IMR-90 (cell line): ENCODE data around the gene SURF4. TPM values are rescaled to one million over a fixed set of nuclear protein-coding genes. Genes with fewer than 3 reads are reported as not detected.

Experiments used
- ATAC-seq: fragments of 200-7000 bp; cut with Tn5 transposase; 2 replicates; pipeline ENCODE4 v1.9.1; 2020; ENCODE audit warnings: low read depth, mild to moderate bottlenecking, moderate library complexity
- BruUV-seq: library from RNA; stranded (reverse); fragments of 400-500 nt; replicated peaks from 2 replicates; lab custom pipeline; 2021; lab: Mats Ljungman, UMichigan
- CTCF ChIA-PET: fragments of 300-600 bp; formaldehyde crosslinking; extraction: SDS; loops from one replicate; lab custom pipeline; 2021; ENCODE audit warnings: antibody characterized with exemption; lab: Yijun Ruan, JAX
- POLR2A ChIA-PET: fragments of 300-600 bp; sonication (Branson Sonifier 250); formaldehyde crosslinking; loops from one replicate; lab custom pipeline; 2022; ENCODE audit warnings: antibody characterized with exemption; ENCODE audit not compliant: unreplicated experiment; lab: Charles Lee
- DNase-seq: peaks from one replicate; pipeline ENCODE4 v3.0.0; 2013
- H2AFZ ChIP-seq: replicated peaks from 2 replicates; pipeline ENCODE3; 2013; ENCODE audit warnings: low read length, mild to moderate bottlenecking; ENCODE audit not compliant: poor library complexity
- H2AK5ac ChIP-seq: 2 replicates; pipeline ENCODE4 v1.6.1; 2013; ENCODE audit warnings: low read depth, low read length, inconsistent platforms
- H2AK9ac ChIP-seq: replicated peaks from 2 replicates; pipeline ENCODE3; 2013; ENCODE audit warnings: mild to moderate bottlenecking, low read depth, low read length, moderate library complexity; ENCODE audit not compliant: poor library complexity
- H2BK120ac ChIP-seq: 2 replicates; pipeline ENCODE4 v1.6.1; 2013; ENCODE audit warnings: low read depth, low read length, inconsistent platforms
- H2BK15ac ChIP-seq: 3 replicates; pipeline ENCODE4 v1.6.1; 2013; ENCODE audit warnings: low read depth, low read length, inconsistent platforms
- H2BK20ac ChIP-seq: 2 replicates; pipeline ENCODE4 v1.6.1; 2013; ENCODE audit warnings: low read depth, mild to moderate bottlenecking, inconsistent platforms, low read length, moderate library complexity
- H2BK5ac ChIP-seq: 2 replicates; pipeline ENCODE4 v1.6.1; 2013; ENCODE audit warnings: mild to moderate bottlenecking, low read depth, low read length, inconsistent platforms; ENCODE audit not compliant: poor library complexity, severe bottlenecking
- H3K14ac ChIP-seq: replicated peaks from 2 replicates; pipeline ENCODE4 v1.6.1; 2013; ENCODE audit warnings: low read depth, low read length, inconsistent platforms
- H3K18ac ChIP-seq: 2 replicates; pipeline ENCODE4 v1.6.1; 2013; ENCODE audit warnings: low read depth, low read length, control low read depth
- H3K23ac ChIP-seq: 2 replicates; pipeline ENCODE4 v1.6.1; 2013; ENCODE audit warnings: low read depth, low read length, inconsistent platforms
- H3K27ac ChIP-seq: 2 replicates; pipeline ENCODE4 v1.5.1; 2013; ENCODE audit warnings: mild to moderate bottlenecking, control low read depth, low read length; ENCODE audit not compliant: insufficient read depth
- H3K27me3 ChIP-seq: 2 replicates; pipeline ENCODE4 v1.6.1; 2013; ENCODE audit warnings: low read length; ENCODE audit not compliant: control insufficient read depth, insufficient read depth
- H3K36me3 ChIP-seq: 2 replicates; pipeline ENCODE4 v1.6.1; 2013; ENCODE audit warnings: low read length, mixed read lengths; ENCODE audit not compliant: control insufficient read depth, insufficient read depth
- H3K4ac ChIP-seq: 2 replicates; pipeline ENCODE4 v1.6.1; 2013; ENCODE audit warnings: low read depth, low read length, inconsistent platforms
- H3K4me1 ChIP-seq: 2 replicates; pipeline ENCODE4 v1.6.1; 2013; ENCODE audit warnings: low read length, mixed read lengths; ENCODE audit not compliant: control insufficient read depth, insufficient read depth
- H3K4me2 ChIP-seq: 2 replicates; pipeline ENCODE4 v1.6.1; 2013; ENCODE audit warnings: low read depth, mild to moderate bottlenecking, control low read depth, low read length, moderate library complexity
- H3K4me3 ChIP-seq: 2 replicates; pipeline ENCODE4 v1.5.1; 2013; ENCODE audit warnings: low read depth, mild to moderate bottlenecking, control low read depth, low read length, moderate library complexity; ENCODE audit not compliant: insufficient read depth
- H3K56ac ChIP-seq: 2 replicates; pipeline ENCODE4 v1.6.1; 2013; ENCODE audit warnings: low read length, inconsistent platforms; ENCODE audit not compliant: insufficient read depth; ENCODE audit errors: extremely low read depth
- H3K79me1 ChIP-seq, 2 experiments: 2 replicates each; pipeline ENCODE4 v1.6.1; 2013; ENCODE audit warnings: low read length in 2 of 2, inconsistent platforms in 1 of 2, low read depth in 1 of 2
- H3K9ac ChIP-seq: 2 replicates; pipeline ENCODE4 v1.6.1; 2013; ENCODE audit warnings: low read depth, low read length, control low read depth
- H3K9me1 ChIP-seq: 2 replicates; pipeline ENCODE4 v1.6.1; 2013; ENCODE audit warnings: low read length, inconsistent platforms; ENCODE audit not compliant: insufficient read depth
- H3K9me3 ChIP-seq: 2 replicates; pipeline ENCODE4 v1.6.1; 2013; ENCODE audit warnings: low read length; ENCODE audit not compliant: control insufficient read depth, insufficient read depth
- H4K20me1 ChIP-seq: 2 replicates; pipeline ENCODE4 v1.6.1; 2013; ENCODE audit warnings: low read length, inconsistent platforms; ENCODE audit not compliant: insufficient read depth
- H4K5ac ChIP-seq: 2 replicates; pipeline ENCODE4 v1.6.1; 2013; ENCODE audit warnings: mild to moderate bottlenecking, low read depth, low read length, control low read depth
- H4K8ac ChIP-seq, 2 experiments: 2 replicates each; pipeline ENCODE4 v1.6.1; 2013; ENCODE audit warnings: low read depth in 2 of 2, low read length in 2 of 2, control low read depth in 1 of 2, inconsistent platforms in 1 of 2
- H4K91ac ChIP-seq: 2 replicates; pipeline ENCODE4 v1.6.1; 2013; ENCODE audit warnings: low read depth, low read length, inconsistent platforms; ENCODE audit not compliant: insufficient read depth
- CEBPB ChIP-seq: IDR thresholded peaks from 2 replicates; pipeline ENCODE4 v1.6.1; 2012; ENCODE audit warnings: low read depth, low read length, improper control_type of control experiment
- FOS ChIP-seq: fragments of 150-350 bp; IDR thresholded peaks from 2 replicates; pipeline ENCODE4 v1.6.1; 2016; ENCODE audit warnings: low read depth, low read length
- POLR2A ChIP-seq: IDR thresholded peaks from 2 replicates; pipeline ENCODE4 v1.6.1; 2012; ENCODE audit warnings: mild to moderate bottlenecking, low read depth, low read length
- RAD21 ChIP-seq: IDR thresholded peaks from 2 replicates; pipeline ENCODE4 v1.6.1; 2012; ENCODE audit warnings: low read length, improper control_type of control experiment
- SMC3 ChIP-seq: fragments of 150-350 bp; IDR thresholded peaks from 2 replicates; pipeline ENCODE4 v1.6.1; 2016; ENCODE audit warnings: low read depth, mild to moderate bottlenecking, antibody characterized with exemption, low read length, moderate library complexity
- WGBS, 2 experiments: methylation state at CpG; one replicate each; pipeline versions ENCODE4 v1.1.5 to v1.1.7; 2013; ENCODE audit warnings: missing lambda C conversion rate in 2 of 2; ENCODE audit not compliant: insufficient read length in 1 of 2; ENCODE audit errors: extremely low coverage in 2 of 2; 5-methylcytosine and 5-hydroxymethylcytosine counted together
- dilution Hi-C: fragments of 300-500 bp; cut with HindIII; formaldehyde crosslinking; loops from one replicate; pipeline ENCODE4 v1.14.3; 2018; ENCODE audit warnings: low sequenced_read_pairs; ENCODE audit not compliant: unreplicated experiment
- in situ Hi-C: fragments of 300-500 bp; cut with MboI; formaldehyde crosslinking; loops from 3 replicates; pipeline ENCODE4 v1.14.3; 2019; ENCODE audit warnings: low sequenced_read_pairs, inconsistent platforms, mixed read lengths
- intact Hi-C: fragments of 100-400 bp; cut with micrococcal nuclease; formaldehyde crosslinking; loops from 2 replicates; pipeline ENCODE4 v1.10.0; 2022
- polyA plus RNA-seq, 3 experiments: library from polyadenylated mRNA; depleted of rRNA; stranded (reverse); fragments of >200 nt; gene quantifications; 2 replicates each; pipeline ENCODE4 v1.2.3, GENCODE V29; 2012; ENCODE audit warnings: low replicate concordance in 1 of 3
- total RNA-seq: library from RNA; depleted of rRNA; stranded (reverse); fragments of >200 nt; gene quantifications from 2 replicates; pipeline ENCODE4 v1.2.3, GENCODE V29; 2012
- TF ChIP-seq, protein P1 (sequence below): conservative IDR thresholded peaks from 2 replicates; pipeline ENCODE4 v1.5.1; 2012; ENCODE audit warnings: mild to moderate bottlenecking, low read depth, low read length, improper control_type of control experiment
- TF ChIP-seq, protein P2 (sequence below): fragments of 150-350 bp; IDR thresholded peaks from 2 replicates; pipeline ENCODE4 v1.6.1; 2017; ENCODE audit warnings: mild to moderate bottlenecking, antibody characterized with exemption, low read length, low read depth

The SURF4 gene
- total and polyA plus RNA-seq, 2 of the 4 experiments (the other 2 are of a cell fraction): 307 to 532 TPM

DNA sequence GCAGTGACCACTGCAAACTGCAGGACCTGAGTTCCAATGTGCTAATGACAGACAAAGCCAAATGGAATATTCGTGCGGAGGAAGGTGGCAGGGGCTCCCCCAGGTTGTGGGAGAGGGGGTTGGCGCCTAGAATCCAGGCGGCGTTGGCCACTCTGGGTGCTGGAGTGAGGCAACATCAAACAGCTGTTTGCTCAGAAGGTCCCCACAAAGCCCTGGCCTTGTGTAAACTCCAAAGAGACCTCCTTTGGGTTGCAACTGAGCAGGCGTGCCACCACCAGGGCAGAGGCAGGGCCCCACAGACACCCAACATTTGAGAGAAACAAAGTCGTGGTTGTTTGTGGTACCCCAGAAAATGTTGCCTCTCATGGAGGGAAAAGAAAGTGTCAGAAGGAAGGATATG, 14.9 kb upstream of the SURF4 start:
- in situ Hi-C loops: no loop called here
- intact Hi-C loops: no loop called here

More for the DNA sequence above, 14.9 kb upstream of the SURF4 start:
- no peak overlapping the region for H2AK9ac ChIP-seq
- H3K14ac ChIP-seq: no peak overlapping the region
- H4K91ac ChIP-seq: no peak overlapping the region
- POLR2A ChIA-PET: no interaction called here
- no peak overlapping the region for H3K4me3 ChIP-seq
- H3K9me3 ChIP-seq: no peaks in the 10 kb centered on the region
- no TSS peak for BruUV-seq
- no peaks in the 10 kb centered on the region for H3K79me1 ChIP-seq
- no peak overlapping the region for H3K18ac ChIP-seq
- no peak overlapping the region for H3K4ac ChIP-seq
- no peak for TF ChIP-seq RAD21
- TF ChIP-seq, protein P1, sequence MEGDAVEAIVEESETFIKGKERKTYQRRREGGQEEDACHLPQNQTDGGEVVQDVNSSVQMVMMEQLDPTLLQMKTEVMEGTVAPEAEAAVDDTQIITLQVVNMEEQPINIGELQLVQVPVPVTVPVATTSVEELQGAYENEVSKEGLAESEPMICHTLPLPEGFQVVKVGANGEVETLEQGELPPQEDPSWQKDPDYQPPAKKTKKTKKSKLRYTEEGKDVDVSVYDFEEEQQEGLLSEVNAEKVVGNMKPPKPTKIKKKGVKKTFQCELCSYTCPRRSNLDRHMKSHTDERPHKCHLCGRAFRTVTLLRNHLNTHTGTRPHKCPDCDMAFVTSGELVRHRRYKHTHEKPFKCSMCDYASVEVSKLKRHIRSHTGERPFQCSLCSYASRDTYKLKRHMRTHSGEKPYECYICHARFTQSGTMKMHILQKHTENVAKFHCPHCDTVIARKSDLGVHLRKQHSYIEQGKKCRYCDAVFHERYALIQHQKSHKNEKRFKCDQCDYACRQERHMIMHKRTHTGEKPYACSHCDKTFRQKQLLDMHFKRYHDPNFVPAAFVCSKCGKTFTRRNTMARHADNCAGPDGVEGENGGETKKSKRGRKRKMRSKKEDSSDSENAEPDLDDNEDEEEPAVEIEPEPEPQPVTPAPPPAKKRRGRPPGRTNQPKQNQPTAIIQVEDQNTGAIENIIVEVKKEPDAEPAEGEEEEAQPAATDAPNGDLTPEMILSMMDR: no peak
- no peak for TF ChIP-seq POLR2A
- no peak for TF ChIP-seq FOS
- TF ChIP-seq CEBPB: no peak
- TF ChIP-seq SMC3: no peak
- TF ChIP-seq, protein P2, sequence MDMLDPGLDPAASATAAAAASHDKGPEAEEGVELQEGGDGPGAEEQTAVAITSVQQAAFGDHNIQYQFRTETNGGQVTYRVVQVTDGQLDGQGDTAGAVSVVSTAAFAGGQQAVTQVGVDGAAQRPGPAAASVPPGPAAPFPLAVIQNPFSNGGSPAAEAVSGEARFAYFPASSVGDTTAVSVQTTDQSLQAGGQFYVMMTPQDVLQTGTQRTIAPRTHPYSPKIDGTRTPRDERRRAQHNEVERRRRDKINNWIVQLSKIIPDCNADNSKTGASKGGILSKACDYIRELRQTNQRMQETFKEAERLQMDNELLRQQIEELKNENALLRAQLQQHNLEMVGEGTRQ: no peak
- H2AFZ ChIP-seq: no peak overlapping the region
- no peaks in the 10 kb centered on the region for H3K4me1 ChIP-seq
- ATAC-seq (no peak), DNase-seq (no peak)
- H3K27ac ChIP-seq: no peak overlapping the region
- no peak overlapping the region for H4K8ac ChIP-seq
- CTCF ChIA-PET: no interaction called here
- 40% methylated on average over 1 of the region's 7 CpGs; no CpG with 5 or more reads in 1 of the 2 experiments for WGBS, 2 experiments
- no peak overlapping the region for H3K23ac ChIP-seq
- H4K20me1 ChIP-seq: no peaks in the 10 kb centered on the region; the same call in 1 of the 2 replicates
- H4K5ac ChIP-seq: no peak overlapping the region
- H2BK15ac ChIP-seq: no peak overlapping the region
- no peak overlapping the region for H2BK120ac ChIP-seq
- H3K27me3 ChIP-seq: peaks cover 26% of the 10 kb centered on the region
- no peaks in the 10 kb centered on the region for H3K9me1 ChIP-seq
- no peak overlapping the region for H2BK5ac ChIP-seq
- H3K56ac ChIP-seq: no peak overlapping the region
- no peak overlapping the region for H2BK20ac ChIP-seq
- H3K36me3 ChIP-seq: no peaks in the 10 kb centered on the region
- no peak overlapping the region for H2AK5ac ChIP-seq
- dilution Hi-C loops: no loop called here
- H3K9ac ChIP-seq: no peak overlapping the region
- no peak overlapping the region for H3K4me2 ChIP-seq
